CD4-positive, alpha-beta T cell treated with Interleukin-6 for 4 hours (primary cell): Measurements from ENCODE around the gene SPACA1.
"Not testable (repeated sequence)": the region's sequence is repeated elsewhere in the genome, so short reads cannot be mapped to it uniquely, and the experiment has no call there.

Experiments used
- DNase-seq: peaks from one replicate; pipeline ENCODE4 v3.0.0-alpha.2; 2020; ENCODE audit warnings: mixed read lengths

Gene SPACA1, protein sequence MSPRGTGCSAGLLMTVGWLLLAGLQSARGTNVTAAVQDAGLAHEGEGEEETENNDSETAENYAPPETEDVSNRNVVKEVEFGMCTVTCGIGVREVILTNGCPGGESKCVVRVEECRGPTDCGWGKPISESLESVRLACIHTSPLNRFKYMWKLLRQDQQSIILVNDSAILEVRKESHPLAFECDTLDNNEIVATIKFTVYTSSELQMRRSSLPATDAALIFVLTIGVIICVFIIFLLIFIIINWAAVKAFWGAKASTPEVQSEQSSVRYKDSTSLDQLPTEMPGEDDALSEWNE

DNA sequence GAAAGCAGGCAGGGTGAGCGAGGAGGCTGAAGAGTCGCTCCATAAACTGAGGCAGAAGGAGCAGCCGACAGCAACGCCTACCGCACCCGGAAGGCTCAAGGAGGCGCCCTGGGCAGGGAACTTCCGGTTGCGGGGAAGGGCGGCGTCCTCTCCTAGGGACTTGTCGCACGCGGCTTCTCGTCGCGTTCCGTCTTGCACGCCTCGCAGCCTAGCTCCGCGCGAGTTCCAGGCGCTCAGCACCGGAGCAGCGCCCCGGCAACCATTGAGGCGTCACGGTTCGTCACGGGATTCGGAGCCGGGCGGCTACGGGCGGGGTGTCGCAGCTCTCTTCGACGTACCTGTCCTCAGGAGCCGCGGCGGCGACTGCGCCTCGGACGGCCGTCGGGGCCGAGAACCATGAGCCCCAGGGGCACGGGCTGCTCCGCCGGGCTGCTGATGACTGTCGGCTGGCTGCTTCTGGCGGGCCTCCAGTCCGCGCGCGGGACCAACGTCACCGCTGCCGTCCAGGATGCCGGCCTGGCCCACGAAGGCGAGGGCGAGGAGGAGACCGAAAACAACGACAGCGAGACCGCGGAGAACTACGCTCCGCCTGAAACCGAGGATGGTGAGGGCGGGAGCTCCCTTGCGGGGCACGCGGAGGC is at the start of gene SPACA1:
TSS of gene SPACA1 (plus strand) at position 332 of the 641 bp plus-strand sequence. CDS start at position 397, 65 bp downstream.
- DNase-seq = no peak

DNA sequence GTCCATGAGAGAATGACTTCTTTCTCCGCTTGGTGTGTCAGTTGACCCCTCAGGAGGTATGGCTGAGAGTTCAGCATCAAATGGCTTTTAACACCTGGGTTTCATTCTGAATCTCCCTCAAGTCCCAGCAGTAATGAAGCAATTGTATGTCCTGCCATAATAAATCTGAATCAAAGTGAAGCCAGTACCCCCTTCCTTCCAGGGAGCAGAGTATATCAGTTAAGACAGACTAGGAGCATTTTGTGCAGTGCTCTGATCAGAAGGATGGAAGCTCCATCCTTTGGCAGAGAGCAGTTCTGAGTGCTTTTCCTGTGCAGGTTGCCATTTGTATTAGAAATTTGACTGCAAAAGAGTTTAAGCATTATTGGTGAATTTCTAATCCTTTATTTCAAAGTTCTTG is 46.9 kb upstream of the SPACA1 start:
- DNase-seq = no peak

DNA sequence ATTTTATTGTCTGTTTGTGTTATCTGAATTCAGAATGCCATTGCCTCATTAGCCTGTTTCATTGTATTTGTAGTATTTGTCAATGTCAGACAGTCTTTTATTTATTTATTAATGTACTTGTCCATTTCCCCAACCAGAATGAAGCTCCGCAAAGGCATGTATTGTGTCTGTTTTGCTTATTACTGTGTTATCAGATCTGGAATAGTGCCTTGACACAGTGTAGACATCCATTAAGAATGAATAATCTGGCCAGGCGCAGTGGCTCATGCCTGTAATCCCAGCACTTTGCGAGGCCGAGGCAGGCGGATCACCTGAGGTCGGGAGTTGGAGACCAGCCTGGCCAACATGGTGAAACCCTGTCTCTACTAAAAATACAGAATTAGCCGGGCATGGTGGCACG is 46.4 kb upstream of the SPACA1 start:
- not testable (repeated sequence) for DNase-seq

DNA sequence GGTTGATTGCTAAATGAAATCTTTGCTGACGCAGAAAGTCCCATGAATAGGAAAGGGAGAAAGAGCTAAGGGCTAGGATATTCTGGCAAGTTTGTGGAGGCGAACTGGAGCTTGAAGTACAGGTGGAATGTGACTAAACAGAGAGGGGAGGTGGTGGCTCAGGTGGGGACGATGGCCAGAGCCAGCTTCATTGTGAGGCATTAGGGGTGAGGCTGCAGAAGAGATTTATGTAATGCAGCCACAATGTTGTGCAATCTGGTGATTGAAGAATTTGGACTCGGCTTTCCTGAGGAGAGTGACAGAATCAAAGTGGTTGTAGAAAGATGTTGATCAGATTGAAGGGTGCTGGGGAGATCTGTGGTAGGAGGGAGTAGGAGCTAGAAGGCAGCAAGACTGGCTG is 42.9 kb upstream of the SPACA1 start:
- DNase-seq = no peak

GRCh38 chr6:88006557-88006956 is 41.1 kb upstream of the SPACA1 start:
- no peak for DNase-seq

- no peak for DNase-seq
Observed at GRCh38 chr6:88008411-88008810, 39.2 kb upstream of the SPACA1 start.

DNA sequence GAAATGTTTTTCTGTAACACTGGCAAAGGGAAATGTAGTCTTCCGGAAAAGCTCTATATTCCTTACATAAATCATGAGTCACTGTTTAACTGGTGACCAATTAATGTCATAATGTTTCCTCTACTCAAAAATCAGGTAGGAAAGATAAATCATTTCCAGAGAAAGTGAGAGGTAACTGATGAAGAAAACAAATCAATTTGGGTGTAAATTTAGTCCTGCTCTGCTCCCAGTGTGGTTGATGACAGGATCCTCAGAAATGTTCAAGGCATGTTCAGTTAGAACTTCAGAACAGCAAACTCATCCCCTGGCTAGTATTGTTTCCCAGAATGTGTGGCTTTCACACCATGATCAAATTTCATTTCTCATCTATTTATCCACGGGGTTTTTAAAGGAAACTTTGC is 38.8 kb upstream of the SPACA1 start:
- DNase-seq = no peak

DNA sequence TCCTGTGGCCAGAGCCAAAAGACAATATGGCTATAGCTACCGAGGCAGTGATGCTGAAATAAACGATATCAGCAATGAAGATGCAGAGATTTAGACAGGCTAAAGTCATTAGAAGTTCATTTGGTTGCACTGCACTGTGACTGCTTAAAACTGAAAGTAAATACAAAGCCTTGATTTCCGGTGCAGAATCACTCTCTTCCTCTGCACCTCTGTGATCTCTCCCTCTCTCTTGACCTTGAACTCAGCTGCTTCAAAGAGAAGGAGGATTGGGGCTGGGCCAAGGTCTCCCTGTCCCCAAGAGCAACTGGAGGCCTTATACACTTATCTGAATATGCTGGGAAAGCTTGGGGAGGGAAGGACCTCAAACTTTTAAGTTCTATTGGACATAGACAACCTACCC is 34.6 kb upstream of the SPACA1 start:
- peak; percentile 19 for DNase-seq

DNA sequence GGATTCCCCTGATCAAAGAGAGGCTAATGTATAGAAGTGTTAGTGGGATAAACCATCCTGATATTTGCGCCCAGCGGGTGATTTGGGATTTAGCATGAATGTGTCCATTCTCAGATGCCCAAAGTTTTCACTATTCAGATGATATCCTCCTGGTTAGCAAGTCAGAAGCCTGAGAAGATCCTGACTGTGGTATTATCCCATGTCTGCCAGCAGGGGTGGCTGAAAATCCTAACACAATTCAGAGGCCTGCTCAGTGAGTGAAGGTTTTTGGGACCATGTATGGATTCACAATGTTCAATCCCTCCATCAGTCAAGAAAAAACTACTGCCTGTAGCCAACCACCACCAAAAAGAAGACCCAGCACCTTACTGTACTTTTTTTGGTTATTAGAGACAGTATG is 34.1 kb upstream of the SPACA1 start:
- DNase-seq = no peak

GRCh38 chr6:88020439-88020838 is 27.2 kb upstream of the SPACA1 start:
- no peak for DNase-seq

GRCh38 chr6:88024696-88025095 is 22.9 kb upstream of the SPACA1 start:
- DNase-seq = no peak

- DNase-seq = no peak
Observed at GRCh38 chr6:88031550-88031949, 16.1 kb upstream of the SPACA1 start.

GRCh38 chr6:88044530-88044929 is 3.1 kb upstream of the SPACA1 start:
- no peak for DNase-seq

GRCh38 chr6:88045521-88046136 is 2.0 kb upstream of the SPACA1 start:
- DNase-seq = no peak

DNA sequence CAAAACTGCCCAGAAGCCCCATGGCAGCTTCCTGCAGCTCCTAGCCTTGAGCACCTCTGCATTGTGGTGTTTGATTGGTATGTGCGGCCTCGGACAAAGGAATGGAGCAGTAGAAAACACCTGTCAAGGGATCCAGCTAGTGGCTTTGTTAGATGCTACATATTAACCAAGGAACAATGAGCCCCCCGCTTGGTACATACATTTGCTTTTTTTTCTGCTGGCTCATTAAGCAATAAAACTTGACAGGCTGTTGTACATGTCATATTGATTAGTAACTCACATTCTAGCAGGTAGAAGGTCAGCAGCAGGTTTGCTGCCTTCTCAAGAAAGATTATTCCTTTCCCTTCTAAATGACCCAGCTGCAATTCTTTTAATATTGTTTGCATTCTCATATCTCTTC is 937 bp downstream of the SPACA1 start:
- DNase-seq = no peak

DNA sequence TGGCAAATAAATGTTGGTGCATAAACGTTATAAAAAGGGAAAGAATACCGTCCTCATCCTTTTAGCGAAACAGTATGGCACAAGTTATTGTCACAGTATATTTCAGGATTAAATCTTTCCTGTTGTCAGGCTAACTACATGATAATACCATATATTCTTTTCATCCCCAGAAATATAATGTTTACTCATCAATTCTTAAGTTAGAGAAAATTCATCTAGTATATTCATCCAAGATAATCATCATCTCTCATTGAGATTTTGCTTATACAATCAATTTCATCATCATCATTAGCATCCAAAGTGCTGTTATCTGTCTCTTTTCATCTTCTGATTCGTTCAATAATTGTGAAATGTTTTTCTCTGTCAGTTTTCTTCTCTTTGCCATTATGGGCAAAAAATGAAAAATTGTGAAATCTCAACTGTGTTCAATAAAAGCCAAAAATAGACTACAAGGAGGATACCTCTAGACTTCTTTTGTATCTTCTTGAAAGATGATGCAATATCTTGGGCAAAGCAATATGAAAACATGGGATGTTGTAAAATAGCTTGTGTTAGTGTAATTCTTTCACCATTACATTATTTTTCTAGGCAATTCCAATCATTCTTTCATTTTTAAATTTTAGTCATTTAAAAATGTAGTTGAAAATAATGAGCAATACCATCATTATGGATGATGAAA is 2.6 kb downstream of the SPACA1 start:
- no peak for DNase-seq

GRCh38 chr6:88059191-88059590 is 11.6 kb downstream of the SPACA1 start:
- DNase-seq = no peak

DNA sequence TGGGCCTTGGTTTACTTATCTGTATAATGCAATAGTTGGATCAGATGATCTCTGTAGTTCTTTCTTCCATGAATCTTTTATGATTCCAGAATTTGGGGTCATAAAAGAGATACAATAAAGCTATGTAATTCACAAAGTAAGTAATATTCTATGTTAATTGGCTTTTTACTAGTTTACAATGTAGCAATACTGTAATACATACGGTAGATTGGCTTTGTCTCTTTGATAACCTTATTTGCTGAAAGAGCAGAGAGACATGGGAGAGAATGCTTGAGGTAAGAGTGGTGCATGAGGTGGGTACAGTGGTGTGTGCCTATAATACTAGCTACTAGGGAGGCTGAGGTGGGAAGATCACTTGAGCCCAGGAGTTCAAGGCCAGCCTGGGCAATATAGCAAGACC is 14.7 kb downstream of the SPACA1 start:
- no peak for DNase-seq

DNA sequence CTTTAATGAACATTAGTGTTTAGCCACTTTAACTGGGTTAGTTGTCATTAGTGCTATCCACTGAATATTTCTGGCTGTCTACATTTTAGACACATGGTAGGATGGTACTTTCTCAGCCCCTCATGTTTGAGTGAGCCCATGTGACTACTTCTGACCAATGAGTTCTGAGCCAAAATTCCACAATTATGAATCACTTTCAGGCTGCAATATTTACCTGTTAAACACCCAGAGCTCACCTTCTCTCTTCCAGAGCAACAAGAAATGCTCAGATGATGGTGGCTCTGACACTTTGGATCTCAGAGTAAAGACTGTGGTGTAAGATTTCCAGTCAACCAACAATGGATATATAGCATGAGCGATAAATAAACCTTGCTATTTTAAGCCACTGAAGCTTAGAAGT is 24.8 kb downstream of the SPACA1 start:
- no peak for DNase-seq

- DNase-seq = no peak
Observed at GRCh38 chr6:88074791-88075190, 27.1 kb downstream of the SPACA1 start.

- no peak for DNase-seq
Observed at GRCh38 chr6:88077305-88077704, 29.7 kb downstream of the SPACA1 start.

DNA sequence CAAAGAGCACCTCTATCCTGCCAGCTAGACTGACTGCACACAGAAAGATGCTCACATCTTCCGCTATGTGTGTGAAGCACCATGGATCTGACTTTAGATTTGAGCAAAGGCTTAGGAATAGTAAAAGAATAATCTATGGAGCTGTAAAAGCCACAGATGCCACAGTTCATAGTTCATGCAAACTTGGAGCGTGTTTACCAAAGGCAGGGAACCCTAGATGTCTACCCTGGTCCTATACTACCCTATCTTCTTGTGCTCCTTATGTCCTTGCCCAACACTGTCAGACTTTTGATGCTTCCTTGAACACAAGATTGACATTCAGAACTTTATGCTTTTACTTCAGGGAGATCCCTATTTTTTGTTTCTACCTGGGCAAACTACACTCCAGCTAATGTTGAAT is 39.2 kb downstream of the SPACA1 start:
- no peak for DNase-seq

GRCh38 chr6:88089708-88090107 is 42.1 kb downstream of the SPACA1 start:
- no peak for DNase-seq
